Panc1 (cell line): ENCODE measurements around the gene PDZRN4. TPM values are rescaled to one million over a fixed set of nuclear protein-coding genes. Genes with fewer than 3 reads are reported as not detected.
A peak's percentile ranks its signal among the peaks of the same experiment; 100 is the strongest.

ENCODE experiments used
- ATAC-seq: fragments of 200-7000 bp; cut with Tn5 transposase; 2 replicates; pipeline ENCODE4 v1.9.1; 2020; ENCODE audit warnings: mild to moderate bottlenecking, moderate library complexity
- BruUV-seq: library from RNA; stranded (reverse); fragments of 400-500 nt; replicated peaks from 2 replicates; lab custom pipeline; 2021; lab: Mats Ljungman, UMichigan
- CTCF ChIA-PET: fragments of 300-600 bp; sonication (Branson Sonifier 250); formaldehyde crosslinking; loops from one replicate; lab custom pipeline; 2022; ENCODE audit warnings: antibody characterized with exemption; lab: Charles Lee
- POLR2A ChIA-PET: fragments of 300-600 bp; sonication (Branson Sonifier 250); formaldehyde crosslinking; loops from one replicate; lab custom pipeline; 2022; ENCODE audit warnings: antibody characterized with exemption; lab: Charles Lee
- DNase-seq: peaks from one replicate; pipeline ENCODE4 v3.0.0-alpha.2; 2010; ENCODE audit warnings: low read depth, low spot score
- H3K27ac ChIP-seq: 2 replicates; pipeline ENCODE4 v1.5.1; 2011; ENCODE audit warnings: mild to moderate bottlenecking, low read length, inconsistent platforms
- H3K27me3 ChIP-seq: fragments of 200-500 bp; sonication (Bioruptor generic); 2 replicates; pipeline ENCODE4 v1.6.0; 2014; ENCODE audit warnings: low read length, inconsistent platforms; ENCODE audit not compliant: control insufficient read depth, insufficient read depth
- H3K36me3 ChIP-seq: fragments of 200-500 bp; sonication (Bioruptor generic); 2 replicates; pipeline ENCODE4 v1.5.1; 2014; ENCODE audit warnings: inconsistent platforms, mild to moderate bottlenecking, low read length, moderate library complexity; ENCODE audit not compliant: control insufficient read depth, insufficient read depth
- H3K4me1 ChIP-seq: 2 replicates; pipeline ENCODE4 v1.5.1; 2011; ENCODE audit warnings: inconsistent platforms, mild to moderate bottlenecking, low read length, moderate library complexity; ENCODE audit not compliant: control insufficient read depth, insufficient read depth
- H3K4me3 ChIP-seq, 2 experiments: 2 replicates each; pipeline ENCODE4 v1.5.1; 2011 to 2012; ENCODE audit warnings: low read depth in 2 of 2, low read length in 2 of 2, mild to moderate bottlenecking in 2 of 2, inconsistent platforms in 1 of 2, moderate library complexity in 1 of 2
- H3K9me3 ChIP-seq: fragments of 200-500 bp; sonication (Bioruptor generic); 2 replicates; pipeline ENCODE4 v1.5.1; 2014; ENCODE audit warnings: low read depth, mild to moderate bottlenecking, inconsistent platforms, low read length, moderate library complexity; ENCODE audit not compliant: control insufficient read depth, insufficient read depth
- POLR2AphosphoS5 ChIP-seq: IDR thresholded peaks from 2 replicates; pipeline ENCODE4 v1.6.1; 2012; ENCODE audit warnings: mild to moderate bottlenecking, low read depth, low read length, moderate library complexity
- SIN3A ChIP-seq: IDR thresholded peaks from 2 replicates; pipeline ENCODE4 v1.6.1; 2012; ENCODE audit warnings: low read depth, mild to moderate bottlenecking, low read length, moderate library complexity, borderline replicate concordance; ENCODE audit not compliant: insufficient read depth
- TCF7L2 ChIP-seq: IDR thresholded peaks from 2 replicates; pipeline ENCODE4 v1.6.1; 2011; ENCODE audit warnings: mild to moderate bottlenecking, low read depth, low read length, inconsistent platforms
- in situ Hi-C: cut with HindIII; loops from 2 replicates; pipeline ENCODE4 v1.10.0; 2016; ENCODE audit warnings: low sequenced_read_pairs, low pct_unique_long_range_greater_than_20kb
- intact Hi-C: fragments of 100-400 bp; cut with micrococcal nuclease; formaldehyde crosslinking; loops from one replicate; pipeline ENCODE4 v1.10.0; 2022; ENCODE audit not compliant: unreplicated experiment
- total RNA-seq: library from RNA; stranded (reverse); gene quantifications from one replicate; pipeline ENCODE4 v1.2.1, GENCODE V29; 2021; ENCODE audit not compliant: unreplicated experiment
- TF ChIP-seq, protein P1 (sequence below), 2 experiments: IDR thresholded peaks; 2 replicates each; pipeline ENCODE4 v1.6.1; 2011 to 2012; ENCODE audit warnings: low read depth in 2 of 2, control low read depth in 1 of 2, low read length in 1 of 2, mild to moderate bottlenecking in 1 of 2, moderate library complexity in 1 of 2; ENCODE audit not compliant: insufficient read depth in 1 of 2
- TF ChIP-seq, protein P2 (sequence below): fragments of 450-650 bp; IDR thresholded peaks from 2 replicates; pipeline ENCODE4 v1.5.1; 2017; ENCODE audit warnings: mild to moderate bottlenecking

Gene PDZRN4
- total RNA-seq, 1 experiment from 2014 or later, result not detected

DNA sequence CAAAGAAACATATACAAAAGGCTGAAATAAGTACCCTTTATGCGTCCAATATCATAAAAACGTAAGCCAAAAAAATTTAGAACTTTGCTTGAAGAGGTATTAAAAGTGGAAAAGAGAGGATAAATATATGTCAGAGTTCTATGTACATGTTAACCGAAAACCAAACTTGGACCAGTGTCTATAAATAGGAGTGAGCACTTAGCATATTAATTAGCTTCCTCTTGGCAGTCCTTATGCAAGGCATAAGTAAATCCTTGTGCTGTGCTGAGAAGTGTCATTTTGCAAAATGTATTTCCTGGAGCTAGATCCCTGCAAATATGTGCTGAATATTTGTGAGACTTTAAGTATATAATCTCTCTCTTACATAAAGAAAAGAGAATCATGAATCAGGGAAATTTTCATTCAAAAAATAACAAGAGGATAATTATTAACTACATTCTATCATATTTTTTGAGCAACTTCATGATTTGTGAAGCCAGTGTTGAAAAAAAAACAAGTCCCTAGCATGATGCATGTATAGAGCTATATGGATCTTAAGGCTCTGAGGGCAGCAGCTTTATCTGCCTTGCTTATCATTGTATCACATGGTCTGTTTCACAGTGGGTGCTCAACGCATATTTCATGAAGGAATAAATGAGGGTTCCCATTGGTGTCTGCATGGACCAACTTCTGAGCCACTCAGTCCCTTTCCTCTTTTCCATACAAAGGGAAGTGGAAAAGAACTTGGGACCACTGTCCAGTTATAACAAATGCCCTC, 326.1 kb downstream of the PDZRN4 start:
- H3K4me1 ChIP-seq, result no peaks in the 10 kb centered on the region
- DNase-seq (no peak), ATAC-seq (no peak)
- ChIA-PET CTCF (no interaction called here), POLR2A (no interaction called here)
- intact Hi-C loops (no loop called here), in situ Hi-C loops (no loop called here)
- H3K27ac ChIP-seq, result no peak overlapping the region
- TF ChIP-seq, protein P1, sequence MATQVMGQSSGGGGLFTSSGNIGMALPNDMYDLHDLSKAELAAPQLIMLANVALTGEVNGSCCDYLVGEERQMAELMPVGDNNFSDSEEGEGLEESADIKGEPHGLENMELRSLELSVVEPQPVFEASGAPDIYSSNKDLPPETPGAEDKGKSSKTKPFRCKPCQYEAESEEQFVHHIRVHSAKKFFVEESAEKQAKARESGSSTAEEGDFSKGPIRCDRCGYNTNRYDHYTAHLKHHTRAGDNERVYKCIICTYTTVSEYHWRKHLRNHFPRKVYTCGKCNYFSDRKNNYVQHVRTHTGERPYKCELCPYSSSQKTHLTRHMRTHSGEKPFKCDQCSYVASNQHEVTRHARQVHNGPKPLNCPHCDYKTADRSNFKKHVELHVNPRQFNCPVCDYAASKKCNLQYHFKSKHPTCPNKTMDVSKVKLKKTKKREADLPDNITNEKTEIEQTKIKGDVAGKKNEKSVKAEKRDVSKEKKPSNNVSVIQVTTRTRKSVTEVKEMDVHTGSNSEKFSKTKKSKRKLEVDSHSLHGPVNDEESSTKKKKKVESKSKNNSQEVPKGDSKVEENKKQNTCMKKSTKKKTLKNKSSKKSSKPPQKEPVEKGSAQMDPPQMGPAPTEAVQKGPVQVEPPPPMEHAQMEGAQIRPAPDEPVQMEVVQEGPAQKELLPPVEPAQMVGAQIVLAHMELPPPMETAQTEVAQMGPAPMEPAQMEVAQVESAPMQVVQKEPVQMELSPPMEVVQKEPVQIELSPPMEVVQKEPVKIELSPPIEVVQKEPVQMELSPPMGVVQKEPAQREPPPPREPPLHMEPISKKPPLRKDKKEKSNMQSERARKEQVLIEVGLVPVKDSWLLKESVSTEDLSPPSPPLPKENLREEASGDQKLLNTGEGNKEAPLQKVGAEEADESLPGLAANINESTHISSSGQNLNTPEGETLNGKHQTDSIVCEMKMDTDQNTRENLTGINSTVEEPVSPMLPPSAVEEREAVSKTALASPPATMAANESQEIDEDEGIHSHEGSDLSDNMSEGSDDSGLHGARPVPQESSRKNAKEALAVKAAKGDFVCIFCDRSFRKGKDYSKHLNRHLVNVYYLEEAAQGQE (IDR thresholded peaks at IDR 0.05; ENCODE audit: insufficient read depth in 1 of 2, low read depth in 2 of 2, low read length in 1 of 2), result no peak
- TF ChIP-seq TCF7L2 (no peak), SIN3A (no peak), POLR2AphosphoS5 (no peak)
- TF ChIP-seq, protein P2, sequence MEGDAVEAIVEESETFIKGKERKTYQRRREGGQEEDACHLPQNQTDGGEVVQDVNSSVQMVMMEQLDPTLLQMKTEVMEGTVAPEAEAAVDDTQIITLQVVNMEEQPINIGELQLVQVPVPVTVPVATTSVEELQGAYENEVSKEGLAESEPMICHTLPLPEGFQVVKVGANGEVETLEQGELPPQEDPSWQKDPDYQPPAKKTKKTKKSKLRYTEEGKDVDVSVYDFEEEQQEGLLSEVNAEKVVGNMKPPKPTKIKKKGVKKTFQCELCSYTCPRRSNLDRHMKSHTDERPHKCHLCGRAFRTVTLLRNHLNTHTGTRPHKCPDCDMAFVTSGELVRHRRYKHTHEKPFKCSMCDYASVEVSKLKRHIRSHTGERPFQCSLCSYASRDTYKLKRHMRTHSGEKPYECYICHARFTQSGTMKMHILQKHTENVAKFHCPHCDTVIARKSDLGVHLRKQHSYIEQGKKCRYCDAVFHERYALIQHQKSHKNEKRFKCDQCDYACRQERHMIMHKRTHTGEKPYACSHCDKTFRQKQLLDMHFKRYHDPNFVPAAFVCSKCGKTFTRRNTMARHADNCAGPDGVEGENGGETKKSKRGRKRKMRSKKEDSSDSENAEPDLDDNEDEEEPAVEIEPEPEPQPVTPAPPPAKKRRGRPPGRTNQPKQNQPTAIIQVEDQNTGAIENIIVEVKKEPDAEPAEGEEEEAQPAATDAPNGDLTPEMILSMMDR, result no peak
- no peaks in the 10 kb centered on the region for H3K9me3 ChIP-seq
- H3K27me3 ChIP-seq, result no peaks in the 10 kb centered on the region
- no TSS peak for BruUV-seq
- H3K4me3 ChIP-seq, result no peak overlapping the region
- no peaks in the 10 kb centered on the region for H3K36me3 ChIP-seq

DNA sequence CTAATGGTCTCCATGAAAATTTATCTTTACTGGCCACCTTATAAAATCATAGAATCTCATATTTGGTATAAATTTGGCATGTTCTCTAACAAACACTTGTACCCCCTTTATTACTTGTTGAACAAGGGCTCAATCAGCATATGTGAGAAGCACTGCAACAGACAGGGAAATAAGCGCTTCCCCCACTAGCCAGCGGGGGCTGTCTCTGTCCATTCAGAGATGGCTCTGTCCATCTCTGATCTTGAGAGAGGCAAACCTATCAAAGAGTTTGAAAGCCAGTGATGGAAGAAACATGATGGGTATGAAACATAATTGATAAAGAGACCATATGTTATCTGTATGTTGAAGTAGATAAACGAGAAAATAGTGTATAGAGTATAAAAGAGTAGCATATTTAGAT, 326.8 kb downstream of the PDZRN4 start:
- Histone ChIP-seq H3K27ac (no peak overlapping the region), H3K27me3 (no peaks in the 10 kb centered on the region), H3K4me1 (no peaks in the 10 kb centered on the region), H3K9me3 (no peaks in the 10 kb centered on the region), H3K36me3 (no peaks in the 10 kb centered on the region), H3K4me3 (no peak overlapping the region)
- ATAC-seq, result no peak
- BruUV-seq, result no TSS peak
- intact Hi-C loops, result no loop called here
- ChIA-PET POLR2A (no interaction called here), CTCF (no interaction called here)
- in situ Hi-C loops, result no loop called here
- DNase-seq, result no peak
- TF ChIP-seq, protein P2, result peak; percentile 17; the same call in 1 of the 2 replicates
- no peak for TF ChIP-seq SIN3A
